ES-I3 (cell line): ENCODE results near the gene ABI2.

Experiments used
- H3K36me3 ChIP-seq: 2 replicates; pipeline ENCODE4 v1.6.1; 2013; ENCODE audit warnings: mild to moderate bottlenecking, low read length, control low read depth, moderate library complexity; ENCODE audit not compliant: insufficient read depth
- H3K4me1 ChIP-seq: 2 replicates; pipeline ENCODE4 v1.6.1; 2013; ENCODE audit warnings: mild to moderate bottlenecking, control low read depth, low read length; ENCODE audit not compliant: insufficient read depth
- H3K9ac ChIP-seq: 2 replicates; pipeline ENCODE4 v1.6.1; 2013; ENCODE audit warnings: low read depth, mild to moderate bottlenecking, low read length, moderate library complexity
- H3K9me3 ChIP-seq: 2 replicates; pipeline ENCODE4 v1.6.1; 2013; ENCODE audit warnings: mild to moderate bottlenecking, low read length, moderate library complexity; ENCODE audit not compliant: control insufficient read depth, insufficient read depth

ABI2 gene

DNA sequence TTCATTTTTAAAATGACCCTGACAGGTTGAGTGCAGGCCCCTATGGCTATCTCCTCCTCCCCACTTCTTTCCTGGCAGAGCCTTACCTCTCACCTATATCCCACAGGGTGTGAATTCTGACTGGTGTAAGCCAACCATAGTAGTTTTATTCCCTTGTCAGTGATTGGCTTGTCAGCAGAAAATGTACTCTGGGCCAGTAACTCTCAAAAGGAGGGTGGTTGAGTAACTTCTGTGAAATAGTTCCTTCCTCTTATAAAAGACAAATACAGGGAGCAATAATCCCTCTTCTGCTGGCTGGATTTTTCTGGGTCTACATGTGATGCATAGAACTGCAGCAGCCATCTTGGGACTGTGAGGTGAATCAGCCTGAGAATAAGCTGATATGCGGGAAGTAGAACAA, 123.5 kb downstream of the ABI2 start:
- H3K4me1 ChIP-seq, result no peaks in the 10 kb centered on the region
- no peak overlapping the region for H3K9ac ChIP-seq
- no peaks in the 10 kb centered on the region for H3K9me3 ChIP-seq
- H3K36me3 ChIP-seq, result no peaks in the 10 kb centered on the region

GRCh38 chr2:203453858-203454451, 125.8 kb downstream of the ABI2 start:
- Histone ChIP-seq H3K9ac (no peak overlapping the region), H3K36me3 (peaks cover 3% of the 10 kb centered on the region; the same call in 1 of the 2 replicates), H3K9me3 (no peaks in the 10 kb centered on the region), H3K4me1 (no peaks in the 10 kb centered on the region)

DNA sequence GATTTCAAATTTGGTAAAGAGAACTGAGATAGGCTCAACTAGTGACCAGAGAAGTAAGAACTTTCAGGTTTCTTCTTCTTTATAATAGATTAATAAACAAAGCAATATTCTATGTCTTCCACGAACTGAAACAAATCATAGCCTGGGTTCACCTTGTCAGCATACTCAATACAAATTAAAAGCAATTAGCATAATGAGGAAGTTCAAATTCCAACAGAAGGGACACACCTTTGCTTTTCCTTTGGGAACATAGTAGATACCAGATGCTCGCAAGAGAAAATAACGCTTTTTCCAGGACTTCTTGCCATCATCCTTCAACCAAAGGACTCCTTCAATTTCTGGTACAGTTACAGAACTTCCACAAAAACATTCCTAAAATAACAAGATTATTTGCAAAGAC, 127.0 kb downstream of the ABI2 start:
- peaks cover 3% of the 10 kb centered on the region; the same call in 1 of the 2 replicates for H3K36me3 ChIP-seq

GRCh38 chr2:203461746-203462145, 133.6 kb downstream of the ABI2 start:
- Histone ChIP-seq H3K9ac (no peak overlapping the region), H3K36me3 (peaks cover 3% of the 10 kb centered on the region; the same call in 1 of the 2 replicates), H3K4me1 (no peaks in the 10 kb centered on the region), H3K9me3 (no peaks in the 10 kb centered on the region)

More for the DNA sequence above, 127.0 kb downstream of the ABI2 start:
- H3K9me3 ChIP-seq, result no peaks in the 10 kb centered on the region
- H3K4me1 ChIP-seq, result no peaks in the 10 kb centered on the region
- H3K9ac ChIP-seq, result no peak overlapping the region

DNA sequence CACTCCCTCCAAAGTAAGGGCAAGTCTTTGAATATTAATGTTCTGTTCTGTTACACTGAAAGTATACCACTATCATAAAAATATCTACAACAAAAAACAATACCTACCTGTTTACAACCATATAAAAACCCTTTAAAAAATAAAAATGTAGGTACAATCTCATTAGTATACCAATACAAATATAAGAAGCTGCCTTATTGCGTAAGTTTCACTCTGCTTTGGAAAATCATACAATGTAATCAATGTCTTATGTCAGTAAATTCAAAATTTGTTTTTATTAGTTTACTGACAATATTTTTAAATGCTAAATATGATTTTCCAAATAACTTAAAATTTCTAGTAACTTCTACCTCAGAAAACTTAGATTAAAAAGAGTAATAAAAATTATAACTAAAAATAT, 134.1 kb downstream of the ABI2 start:
- no peaks in the 10 kb centered on the region for H3K4me1 ChIP-seq
- no peaks in the 10 kb centered on the region for H3K9me3 ChIP-seq
- no peak overlapping the region for H3K9ac ChIP-seq
- peaks cover 3% of the 10 kb centered on the region; the same call in 1 of the 2 replicates for H3K36me3 ChIP-seq

DNA sequence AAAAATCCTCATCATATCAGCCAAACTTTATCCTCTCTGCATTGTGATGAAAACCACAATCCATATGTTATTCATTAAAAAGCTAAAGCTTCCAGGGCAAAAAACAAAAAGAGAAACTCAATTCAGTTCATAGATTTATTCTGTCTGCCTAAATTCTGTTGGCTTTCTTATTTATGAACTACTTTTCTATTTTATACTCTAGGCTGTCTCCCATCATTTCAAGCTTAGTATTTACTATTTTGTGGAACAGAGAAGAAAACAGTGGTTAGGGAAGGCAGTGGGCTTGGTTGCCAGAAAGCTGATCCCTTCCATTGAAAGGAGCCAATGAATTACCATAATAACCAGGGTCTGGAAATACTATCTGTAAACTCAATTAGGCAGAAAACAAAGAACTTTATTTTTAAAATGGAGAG, 135.1 kb downstream of the ABI2 start:
- H3K36me3 ChIP-seq, result no peaks in the 10 kb centered on the region
- no peak overlapping the region for H3K9ac ChIP-seq
- no peaks in the 10 kb centered on the region for H3K9me3 ChIP-seq
- H3K4me1 ChIP-seq, result no peaks in the 10 kb centered on the region

DNA sequence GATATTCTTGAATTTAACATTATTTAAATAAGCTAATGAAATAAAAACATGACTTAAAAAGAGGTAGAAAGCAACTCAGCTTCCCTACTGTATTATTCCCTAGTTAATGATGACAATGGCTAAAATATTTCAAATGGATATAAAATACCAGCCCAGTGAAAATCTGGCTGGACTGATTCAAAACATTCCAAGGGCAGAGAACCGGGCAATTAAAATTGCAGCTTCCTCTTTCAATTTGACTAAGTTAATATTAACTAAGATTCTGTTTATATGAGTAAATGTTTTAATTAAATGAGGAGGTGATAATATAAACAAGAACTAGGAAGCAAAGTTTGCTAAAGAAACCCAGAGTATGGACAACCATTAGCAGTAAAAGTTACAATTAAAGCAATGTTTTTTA, 141.4 kb downstream of the ABI2 start:
- Histone ChIP-seq H3K9ac (no peak overlapping the region), H3K4me1 (no peaks in the 10 kb centered on the region), H3K36me3 (no peaks in the 10 kb centered on the region), H3K9me3 (no peaks in the 10 kb centered on the region)

DNA sequence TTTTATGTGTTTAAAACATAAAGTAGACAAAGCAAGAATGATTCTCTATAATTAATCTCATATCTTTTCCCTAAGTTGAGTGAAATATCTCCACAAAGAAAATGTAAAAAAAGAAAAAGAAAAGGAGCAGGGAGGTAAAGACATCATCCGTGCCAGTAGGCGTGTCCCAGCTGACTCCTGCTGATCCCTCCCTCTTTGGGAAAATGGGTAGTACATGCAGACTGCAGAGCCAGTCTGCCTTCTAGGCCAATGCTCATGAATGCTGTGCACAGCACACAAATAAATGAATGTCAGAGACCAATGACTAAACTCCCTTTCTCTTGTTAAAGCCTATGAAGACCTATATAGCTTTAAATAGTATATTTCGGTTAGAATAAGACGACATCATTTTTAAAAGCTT, 142.2 kb downstream of the ABI2 start:
- Histone ChIP-seq H3K9ac (no peak overlapping the region), H3K4me1 (no peaks in the 10 kb centered on the region), H3K36me3 (no peaks in the 10 kb centered on the region), H3K9me3 (no peaks in the 10 kb centered on the region)

DNA sequence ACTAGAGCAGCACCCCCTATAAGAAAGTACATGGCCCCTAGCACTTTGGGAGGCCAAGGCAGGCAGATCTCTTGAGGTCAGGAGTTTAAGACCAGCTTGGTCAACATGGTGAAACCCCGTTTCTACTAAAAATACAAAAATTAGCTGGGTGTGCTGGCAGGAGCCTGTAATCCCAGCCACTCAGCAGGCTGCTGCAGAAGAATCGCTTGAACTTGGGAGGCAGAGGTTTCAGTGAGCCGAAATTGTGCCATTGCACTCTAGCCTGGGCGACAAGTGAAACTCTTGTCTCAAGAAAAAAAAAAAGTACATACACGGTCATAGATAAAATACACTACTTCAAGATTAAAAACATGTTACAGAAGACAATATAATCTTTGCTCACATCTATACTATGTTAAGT, 143.1 kb downstream of the ABI2 start:
- Histone ChIP-seq H3K9ac (no peak overlapping the region), H3K4me1 (no peaks in the 10 kb centered on the region), H3K9me3 (no peaks in the 10 kb centered on the region), H3K36me3 (no peaks in the 10 kb centered on the region)

- Histone ChIP-seq H3K4me1 (no peaks in the 10 kb centered on the region), H3K9ac (no peak overlapping the region)
Measured at GRCh38 chr2:203476881-203477280, 148.7 kb downstream of the ABI2 start.

GRCh38 chr2:203480623-203481022, 152.4 kb downstream of the ABI2 start:
- Histone ChIP-seq H3K4me1 (no peaks in the 10 kb centered on the region), H3K9me3 (no peaks in the 10 kb centered on the region), H3K9ac (no peak overlapping the region), H3K36me3 (no peaks in the 10 kb centered on the region)

More at GRCh38 chr2:203476881-203477280, 148.7 kb downstream of the ABI2 start:
- no peaks in the 10 kb centered on the region for H3K9me3 ChIP-seq
- H3K36me3 ChIP-seq, result no peaks in the 10 kb centered on the region

DNA sequence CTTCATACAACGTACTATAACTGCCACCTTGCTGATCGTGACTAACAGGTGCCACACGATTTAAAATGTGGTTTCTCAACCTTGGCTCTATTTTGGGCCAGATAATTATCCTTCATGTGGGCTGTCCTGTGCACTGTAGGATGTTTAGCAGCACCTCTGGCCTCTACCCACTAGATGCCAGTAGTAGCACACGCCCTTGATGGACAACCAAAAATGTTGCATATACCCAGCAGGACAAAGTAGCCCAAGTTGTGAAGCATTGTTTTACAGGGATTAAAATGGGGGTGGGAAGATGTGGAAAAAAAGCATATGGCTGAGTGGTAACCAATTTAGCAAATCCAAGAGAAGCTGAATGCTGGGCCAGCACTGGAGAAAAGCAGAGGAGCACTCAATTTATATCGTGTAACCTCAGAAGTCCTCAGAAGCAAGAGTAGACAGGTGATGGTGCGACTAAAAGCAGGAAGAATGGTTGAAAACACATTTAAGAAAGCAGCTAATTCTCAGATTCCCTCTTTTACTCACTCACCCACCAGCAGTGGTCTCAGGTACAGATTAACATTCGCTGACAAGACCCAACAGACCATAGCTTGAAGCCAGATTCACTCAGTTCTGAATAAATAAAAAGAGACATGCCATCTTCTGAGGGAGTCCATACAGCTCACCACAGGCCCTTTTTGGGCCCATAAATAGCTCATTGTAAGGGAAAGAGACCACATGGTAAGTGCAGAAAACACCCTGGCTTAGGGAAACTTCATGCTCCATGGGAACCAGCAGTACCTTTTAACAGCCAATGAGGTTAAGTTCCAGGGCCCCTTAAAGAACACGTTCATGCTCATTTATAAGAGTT, 156.3 kb downstream of the ABI2 start:
- no peaks in the 10 kb centered on the region for H3K4me1 ChIP-seq
- H3K9ac ChIP-seq, result no peak overlapping the region
- no peaks in the 10 kb centered on the region for H3K36me3 ChIP-seq
- no peaks in the 10 kb centered on the region for H3K9me3 ChIP-seq

GRCh38 chr2:203489531-203489930, 161.3 kb downstream of the ABI2 start:
- Histone ChIP-seq H3K9me3 (no peaks in the 10 kb centered on the region), H3K9ac (no peak overlapping the region), H3K4me1 (no peaks in the 10 kb centered on the region), H3K36me3 (no peaks in the 10 kb centered on the region)

- Histone ChIP-seq H3K9ac (no peak overlapping the region), H3K36me3 (no peaks in the 10 kb centered on the region), H3K9me3 (no peaks in the 10 kb centered on the region), H3K4me1 (no peaks in the 10 kb centered on the region)
Measured at GRCh38 chr2:203490391-203490790, 162.2 kb downstream of the ABI2 start.

- Histone ChIP-seq H3K9me3 (no peaks in the 10 kb centered on the region), H3K36me3 (no peaks in the 10 kb centered on the region), H3K4me1 (no peaks in the 10 kb centered on the region), H3K9ac (no peak overlapping the region)
Measured at GRCh38 chr2:203492965-203493364, 164.8 kb downstream of the ABI2 start.
